Measurements from ENCODE around the gene PLXNA1.

- TF ChIP-seq ZFX (IDR thresholded peaks at IDR 0.05; ENCODE audit: borderline replicate concordance) (no peak), CTCF (IDR thresholded peaks at IDR 0.05) (no peak)
Observed at GRCh38 chr3:126971891-126972351, 11.0 kb upstream of the PLXNA1 start.

Measured in 22Rv1 (cell line).